Measurements from ENCODE around the gene MMP17. TPM values are rescaled to one million over a fixed set of nuclear protein-coding genes. Genes with fewer than 3 reads are reported as not detected.
A peak's percentile ranks its signal among the peaks of the same experiment; 100 is the strongest.

MMP17 gene
- total and polyA plus RNA-seq, 8 donors: 0.46 to 3.1 (median 2.1) TPM; not detected in 2

- H3K4me3 ChIP-seq: peak overlapping the region in 3 of 4 donors; percentile 69 to 79 (median 78)
- intact Hi-C loops (cut with DNase I; ENCODE audit: low total_unique reads): no loop called here
- peaks cover 0 to 27% (median 22%) of the 10 kb centered on the region in 4 donors for H3K36me3 ChIP-seq
- 84 to 92% (median 91%) methylated on average over 18 of the region's 18 CpGs for WGBS, 5 donors
- H3K27ac ChIP-seq: peak overlapping the region; percentile 92 to 100 (median 98)
- no peaks in the 10 kb centered on the region for H3K9me3 ChIP-seq
- H3K4me1 ChIP-seq: peaks cover 43 to 79% (median 64%) of the 10 kb centered on the region in 4 donors
- TF ChIP-seq EP300 (IDR thresholded peaks at IDR 0.05) (no peak), POLR2AphosphoS5 (IDR thresholded peaks at IDR 0.05) (no peak), CTCF (IDR thresholded peaks at IDR 0.05) (no peak)
- no peaks in the 10 kb centered on the region for H3K27me3 ChIP-seq
- peak in 1 of 2 donors; percentile 4 for DNase-seq
Observed at GRCh38 chr12:131897276-131897675, 69.1 kb downstream of the MMP17 start.

- Histone ChIP-seq H3K9me3 (no peaks in the 10 kb centered on the region), H3K4me1 (peaks cover 49 to 85% (median 70%) of the 10 kb centered on the region in 4 donors), H3K4me3 (no peak overlapping the region), H3K27me3 (no peaks in the 10 kb centered on the region), H3K36me3 (peaks cover 0 to 27% (median 22%) of the 10 kb centered on the region in 4 donors), H3K27ac (peak overlapping the region in 4 of 5 donors; percentile 10 to 99 (median 98))
- 84 to 87% (median 87%) methylated on average over 8 to 9 of the region's 9 CpGs for WGBS, 5 donors
- peak in 1 of 2 donors; percentile 2 for DNase-seq
- TF ChIP-seq POLR2AphosphoS5 (IDR thresholded peaks at IDR 0.05): no peak
- no peak for TF ChIP-seq EP300 (IDR thresholded peaks at IDR 0.05)
- no peak for TF ChIP-seq POLR2A (IDR thresholded peaks at IDR 0.05)
- no peak for TF ChIP-seq CTCF (IDR thresholded peaks at IDR 0.05)
- intact Hi-C loops (cut with DNase I; ENCODE audit: low total_unique reads): no loop called here
Observed at GRCh38 chr12:131897875-131898274, 69.7 kb downstream of the MMP17 start.

GRCh38 chr12:131900397-131900796 lies 72.2 kb downstream of the MMP17 start:
- H3K36me3 ChIP-seq: peaks cover 0 to 32% (median 24%) of the 10 kb centered on the region in 4 donors
- H3K27ac ChIP-seq: no peak overlapping the region
- DNase-seq: peak in 1 of 2 donors; percentile 6
- no peak overlapping the region for H3K4me3 ChIP-seq
- H3K9me3 ChIP-seq: no peaks in the 10 kb centered on the region
- WGBS, 5 donors: 78 to 91% (median 87%) methylated on average over 5 to 6 of the region's 6 CpGs
- intact Hi-C loops (cut with DNase I; ENCODE audit: low total_unique reads): no loop called here
- TF ChIP-seq POLR2A (IDR thresholded peaks at IDR 0.05): no peak
- no peak for TF ChIP-seq CTCF (IDR thresholded peaks at IDR 0.05)
- TF ChIP-seq POLR2AphosphoS5 (IDR thresholded peaks at IDR 0.05): no peak
- no peak for TF ChIP-seq EP300 (IDR thresholded peaks at IDR 0.05)
- peaks cover 58 to 94% (median 81%) of the 10 kb centered on the region in 4 donors for H3K4me1 ChIP-seq
- H3K27me3 ChIP-seq: no peaks in the 10 kb centered on the region

Small RNAs within 50 kb of the gene (small RNA-seq; reads per million reads assigned to genes)
- gene RNA5SP378 (0 reads per million in 4 donors), gene RNU6-1017P (0 reads per million in 4 donors)

Other genes starting within 250 kb of the MMP17 start
- 100 to 1,000 TPM in 1 of 5 donors, 10 to 100 TPM in 4; 41.5 to 194 (median 65.9) TPM for gene SFSWAP, start 117.3 kb upstream of the MMP17 start, total RNA-seq
- gene SFSWAP, start 117.3 kb upstream of the MMP17 start, polyA plus RNA-seq: 10 to 100 TPM; 14.8 to 22.0 (median 19.9) TPM
- gene ULK1, start 66.2 kb downstream of the MMP17 start, total RNA-seq: 10 to 100 TPM; 14.3 to 45.1 (median 23.3) TPM
- 10 to 100 TPM; 10.2 to 16.9 (median 15.5) TPM for gene ULK1, start 66.2 kb downstream of the MMP17 start, polyA plus RNA-seq
- gene PUS1, start 100.9 kb downstream of the MMP17 start, total RNA-seq: 10 to 100 TPM in 3 of 5 donors, 1 to 10 TPM in 2; 3.1 to 13.9 (median 12.3) TPM
- 10 to 100 TPM; 12.6 to 26.3 (median 12.8) TPM for gene PUS1, start 100.9 kb downstream of the MMP17 start, polyA plus RNA-seq
- gene EP400, start 121.5 kb downstream of the MMP17 start, total RNA-seq: 10 to 100 TPM; 21.3 to 39.8 (median 24.5) TPM
- 10 to 100 TPM in 1 of 3 donors, 1 to 10 TPM in 2; 5.2 to 12.0 (median 6.4) TPM for gene EP400, start 121.5 kb downstream of the MMP17 start, polyA plus RNA-seq